Measurements from ENCODE around the gene FAF2.

- TF ChIP-seq CTCF (IDR thresholded peaks at IDR 0.05), result no peak
- TF ChIP-seq POLR2A (IDR thresholded peaks at IDR 0.05), result no peak
Measured at GRCh38 chr5:176553260-176554085, 105.3 kb downstream of the FAF2 start.
